ENCODE measurements around the gene SH3RF3.

The SH3RF3 gene

GRCh38 chr2:109132626-109133025 is 3.6 kb downstream of the SH3RF3 start:
- no peaks in the 10 kb centered on the region for H3K36me3 ChIP-seq (ENCODE audit: low read depth)
- no peaks in the 10 kb centered on the region for H3K9me3 ChIP-seq (ENCODE audit: severe bottlenecking)
- no peak overlapping the region for H3K4me3 ChIP-seq (ENCODE audit: severe bottlenecking)
- H3K27ac ChIP-seq (ENCODE audit: poor library complexity, severe bottlenecking), result no peak overlapping the region
- no peaks in the 10 kb centered on the region for H3K4me1 ChIP-seq (ENCODE audit: insufficient read depth, poor library complexity, severe bottlenecking)
- no peak for TF ChIP-seq CTCF (IDR thresholded peaks at IDR 0.05; ENCODE audit: poor library complexity, severe bottlenecking)
- DNase-seq (ENCODE audit: low spot score) (no peak), ATAC-seq (ENCODE audit: low read depth) (no peak)
- no peaks in the 10 kb centered on the region for H3K27me3 ChIP-seq (ENCODE audit: insufficient read depth, poor library complexity, severe bottlenecking)

- no peak for TF ChIP-seq CTCF (IDR thresholded peaks at IDR 0.05; ENCODE audit: poor library complexity, severe bottlenecking)
- H3K4me3 ChIP-seq (ENCODE audit: severe bottlenecking), result no peak overlapping the region
- no peak for ATAC-seq (ENCODE audit: low read depth)
- no peaks in the 10 kb centered on the region for H3K4me1 ChIP-seq (ENCODE audit: insufficient read depth, poor library complexity, severe bottlenecking)
- H3K9me3 ChIP-seq (ENCODE audit: severe bottlenecking), result no peaks in the 10 kb centered on the region
- no peak for DNase-seq (ENCODE audit: low spot score)
- no peaks in the 10 kb centered on the region for H3K36me3 ChIP-seq (ENCODE audit: low read depth)
- no peaks in the 10 kb centered on the region for H3K27me3 ChIP-seq (ENCODE audit: insufficient read depth, poor library complexity, severe bottlenecking)
- no peak overlapping the region for H3K27ac ChIP-seq (ENCODE audit: poor library complexity, severe bottlenecking)
Observed at GRCh38 chr2:109133746-109134145, 4.7 kb downstream of the SH3RF3 start.

GRCh38 chr2:109134741-109135358 is 5.8 kb downstream of the SH3RF3 start:
- no peak for ATAC-seq (ENCODE audit: low read depth)
- H3K4me1 ChIP-seq (ENCODE audit: insufficient read depth, poor library complexity, severe bottlenecking), result no peaks in the 10 kb centered on the region

GRCh38 chr2:109135359-109136197 is 6.6 kb downstream of the SH3RF3 start:
- no peak for DNase-seq (ENCODE audit: low spot score)
- Histone ChIP-seq H3K27me3 (ENCODE audit: insufficient read depth, poor library complexity, severe bottlenecking) (no peaks in the 10 kb centered on the region), H3K36me3 (ENCODE audit: low read depth) (no peaks in the 10 kb centered on the region), H3K27ac (ENCODE audit: poor library complexity, severe bottlenecking) (no peak overlapping the region), H3K4me1 (ENCODE audit: insufficient read depth, poor library complexity, severe bottlenecking) (no peaks in the 10 kb centered on the region), H3K9me3 (ENCODE audit: severe bottlenecking) (no peaks in the 10 kb centered on the region), H3K4me3 (ENCODE audit: severe bottlenecking) (no peak overlapping the region)
- TF ChIP-seq CTCF (IDR thresholded peaks at IDR 0.05; ENCODE audit: poor library complexity, severe bottlenecking), result no peak
- no peak for ATAC-seq (ENCODE audit: low read depth)

More at GRCh38 chr2:109134741-109135358, 5.8 kb downstream of the SH3RF3 start:
- no peak for TF ChIP-seq CTCF (IDR thresholded peaks at IDR 0.05; ENCODE audit: poor library complexity, severe bottlenecking)
- Histone ChIP-seq H3K4me3 (ENCODE audit: severe bottlenecking) (no peak overlapping the region), H3K27ac (ENCODE audit: poor library complexity, severe bottlenecking) (no peak overlapping the region), H3K27me3 (ENCODE audit: insufficient read depth, poor library complexity, severe bottlenecking) (no peaks in the 10 kb centered on the region), H3K36me3 (ENCODE audit: low read depth) (no peaks in the 10 kb centered on the region), H3K9me3 (ENCODE audit: severe bottlenecking) (no peaks in the 10 kb centered on the region)
- DNase-seq (ENCODE audit: low spot score), result no peak

- Histone ChIP-seq H3K4me3 (ENCODE audit: severe bottlenecking) (no peak overlapping the region), H3K36me3 (ENCODE audit: low read depth) (no peaks in the 10 kb centered on the region), H3K27me3 (ENCODE audit: insufficient read depth, poor library complexity, severe bottlenecking) (no peaks in the 10 kb centered on the region), H3K9me3 (ENCODE audit: severe bottlenecking) (no peaks in the 10 kb centered on the region), H3K27ac (ENCODE audit: poor library complexity, severe bottlenecking) (no peak overlapping the region), H3K4me1 (ENCODE audit: insufficient read depth, poor library complexity, severe bottlenecking) (no peaks in the 10 kb centered on the region)
- no peak for TF ChIP-seq CTCF (IDR thresholded peaks at IDR 0.05; ENCODE audit: poor library complexity, severe bottlenecking)
- ATAC-seq (ENCODE audit: low read depth) (no peak), DNase-seq (ENCODE audit: low spot score) (no peak)
Observed at GRCh38 chr2:109136542-109136941, 7.5 kb downstream of the SH3RF3 start.

Measured in RWPE2 (cell line).